ENCODE data around the gene IQCN.

- TF ChIP-seq, protein P1, sequence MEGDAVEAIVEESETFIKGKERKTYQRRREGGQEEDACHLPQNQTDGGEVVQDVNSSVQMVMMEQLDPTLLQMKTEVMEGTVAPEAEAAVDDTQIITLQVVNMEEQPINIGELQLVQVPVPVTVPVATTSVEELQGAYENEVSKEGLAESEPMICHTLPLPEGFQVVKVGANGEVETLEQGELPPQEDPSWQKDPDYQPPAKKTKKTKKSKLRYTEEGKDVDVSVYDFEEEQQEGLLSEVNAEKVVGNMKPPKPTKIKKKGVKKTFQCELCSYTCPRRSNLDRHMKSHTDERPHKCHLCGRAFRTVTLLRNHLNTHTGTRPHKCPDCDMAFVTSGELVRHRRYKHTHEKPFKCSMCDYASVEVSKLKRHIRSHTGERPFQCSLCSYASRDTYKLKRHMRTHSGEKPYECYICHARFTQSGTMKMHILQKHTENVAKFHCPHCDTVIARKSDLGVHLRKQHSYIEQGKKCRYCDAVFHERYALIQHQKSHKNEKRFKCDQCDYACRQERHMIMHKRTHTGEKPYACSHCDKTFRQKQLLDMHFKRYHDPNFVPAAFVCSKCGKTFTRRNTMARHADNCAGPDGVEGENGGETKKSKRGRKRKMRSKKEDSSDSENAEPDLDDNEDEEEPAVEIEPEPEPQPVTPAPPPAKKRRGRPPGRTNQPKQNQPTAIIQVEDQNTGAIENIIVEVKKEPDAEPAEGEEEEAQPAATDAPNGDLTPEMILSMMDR (conservative IDR thresholded peaks at IDR 0.05 in 1 of 2, IDR thresholded peaks at IDR 0.05 in 1 of 2; ENCODE audit: low read depth in 1 of 2, low read length in 2 of 2), result no peak
- TF ChIP-seq EZH2 (IDR thresholded peaks at IDR 0.05; ENCODE audit: low read length, missing control alignments), result no peak
Measured at GRCh38 chr19:18289471-18290301, 15.4 kb upstream of the IQCN start.
